NOMO-1 treated with dmso at 0.1 percent for 144 hours (cell line): ENCODE measurements around the gene NEDD4.
"Not testable (repeated sequence)": the region's sequence is repeated elsewhere in the genome, so short reads cannot be mapped to it uniquely, and the experiment has no call there.

Experiments used
- DNase-seq: peaks from one replicate; lab custom pipeline; 2025; ENCODE audit not compliant: unreplicated experiment; lab: John Stamatoyannopoulos, UW

The NEDD4 gene

DNA sequence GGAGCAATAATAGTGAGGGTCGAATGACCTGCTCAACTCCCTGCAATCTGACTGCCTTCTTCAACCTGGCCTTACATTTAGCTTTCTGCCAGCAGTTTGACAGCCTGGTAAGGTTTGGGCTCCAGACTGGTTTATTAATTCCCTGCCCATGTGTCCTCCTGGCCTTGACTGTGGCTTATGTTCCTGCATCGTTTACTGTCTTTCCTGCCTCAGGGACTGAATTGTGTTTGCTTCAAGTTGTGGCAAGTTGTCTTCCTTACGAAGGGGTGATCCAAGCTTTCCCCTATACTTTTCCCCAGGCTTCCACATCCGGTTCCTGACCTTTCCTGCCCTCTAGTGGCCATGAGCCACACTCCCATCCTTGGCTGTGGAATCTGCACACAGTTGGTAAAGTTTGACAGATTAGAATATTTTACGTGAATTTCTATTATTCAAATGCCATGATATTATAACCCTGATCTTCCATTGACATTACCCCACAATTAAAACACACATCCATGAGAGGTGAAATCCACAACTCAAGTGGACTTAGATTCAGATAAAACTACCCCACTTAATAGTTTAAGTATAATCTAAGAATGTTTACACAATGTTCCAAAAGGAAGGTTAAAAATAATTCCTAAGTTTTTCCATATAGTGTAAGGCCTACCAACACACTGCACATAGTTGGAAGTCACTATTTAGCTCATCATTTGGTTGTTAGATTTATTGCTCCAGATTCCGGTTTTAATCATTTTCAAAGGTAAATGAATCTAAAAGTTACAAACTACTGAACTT, 95.7 kb downstream of the NEDD4 start:
- DNase-seq: no peak

- no peak for DNase-seq
Observed at GRCh38 chr15:55894399-55894965, 98.9 kb downstream of the NEDD4 start.

DNA sequence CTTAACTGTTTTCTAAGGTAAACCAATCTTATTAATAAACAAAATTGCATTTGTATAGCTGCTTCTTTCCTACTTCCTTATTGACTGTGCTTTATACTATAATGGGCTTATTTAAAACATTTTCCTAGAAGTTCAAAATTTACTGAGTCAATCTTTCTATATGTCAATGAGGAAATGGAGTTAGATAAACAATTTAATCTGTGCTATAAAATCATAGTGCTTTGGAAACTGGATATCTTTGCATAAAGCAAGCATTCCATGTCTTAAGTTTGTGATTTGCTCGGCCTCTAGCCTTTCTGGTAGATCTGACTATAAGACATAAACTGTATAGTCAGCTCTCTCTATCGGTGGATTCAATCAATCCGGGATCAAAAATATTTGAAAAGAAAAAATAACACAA, 99.6 kb downstream of the NEDD4 start:
- no peak for DNase-seq

GRCh38 chr15:55891196-55891595, 102.2 kb downstream of the NEDD4 start:
- DNase-seq: no peak

DNA sequence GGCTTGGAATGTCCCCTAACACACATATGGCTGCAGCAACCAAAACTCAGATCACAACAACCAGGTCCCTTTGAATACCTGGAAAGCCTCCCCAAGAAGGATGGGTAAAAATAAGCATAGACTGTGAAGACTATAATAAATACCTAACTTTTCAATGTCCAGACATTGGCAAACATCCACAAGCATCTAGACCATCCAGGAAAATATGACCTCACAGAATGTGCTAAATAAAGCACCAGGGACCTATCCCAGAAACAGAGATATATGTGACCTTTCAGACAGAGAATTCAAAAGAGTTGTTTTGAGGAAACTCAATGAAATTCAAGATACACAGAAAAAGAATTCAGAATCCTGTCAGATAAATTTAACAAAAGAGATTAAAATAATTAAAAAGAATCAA, 109.2 kb downstream of the NEDD4 start:
- DNase-seq: no peak

DNA sequence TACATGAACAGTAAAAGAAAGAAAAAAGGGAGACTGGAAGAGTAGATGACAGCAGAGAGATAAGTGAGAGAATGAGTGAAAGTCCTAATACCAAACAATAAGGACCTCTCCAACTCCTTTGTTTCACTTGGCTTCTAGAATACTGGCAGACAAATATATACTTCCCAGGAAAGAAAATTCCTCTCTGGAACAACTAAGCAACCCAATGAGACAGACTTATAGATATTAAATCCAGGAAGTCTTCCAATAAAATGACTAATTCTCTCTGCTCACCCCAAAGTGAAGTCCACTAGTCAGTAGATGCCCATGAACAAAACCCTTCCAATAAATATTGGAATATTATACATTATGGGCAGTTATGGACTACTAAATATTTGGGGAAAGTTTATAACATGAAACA, 114.2 kb downstream of the NEDD4 start:
- DNase-seq: no peak

DNA sequence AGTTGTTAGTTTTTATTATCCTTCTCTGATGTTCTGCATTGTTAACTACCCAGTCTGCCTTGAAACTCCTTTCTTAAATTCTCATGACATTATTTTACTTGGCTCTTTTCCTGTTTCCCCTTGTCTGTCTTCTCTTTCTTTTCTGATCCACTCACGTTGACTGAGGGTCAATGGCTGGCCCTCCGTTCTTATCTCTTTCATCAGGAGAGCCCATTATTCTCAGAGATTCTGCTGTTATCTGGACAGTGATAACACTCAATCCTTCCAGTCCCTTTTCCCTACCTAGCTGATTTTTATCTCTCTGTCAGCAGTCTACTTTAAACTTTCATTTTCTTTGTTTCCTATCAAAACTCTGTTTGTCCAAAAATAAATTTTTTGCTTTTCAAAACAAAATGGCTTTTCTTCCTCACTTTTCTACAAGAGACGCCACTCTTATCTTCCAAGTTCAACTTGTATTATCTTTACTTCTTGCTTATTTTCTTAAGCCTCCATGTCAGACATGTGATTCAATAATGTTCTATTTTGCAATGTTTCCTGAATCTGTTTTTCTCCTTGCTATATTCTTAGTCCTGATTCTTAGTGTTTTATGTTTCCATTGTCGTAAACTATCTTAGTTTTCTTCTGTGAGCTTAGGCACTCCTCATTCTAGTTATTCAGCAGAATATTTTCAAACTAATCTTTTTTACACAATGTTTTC, 120.2 kb downstream of the NEDD4 start:
- DNase-seq: no peak

DNA sequence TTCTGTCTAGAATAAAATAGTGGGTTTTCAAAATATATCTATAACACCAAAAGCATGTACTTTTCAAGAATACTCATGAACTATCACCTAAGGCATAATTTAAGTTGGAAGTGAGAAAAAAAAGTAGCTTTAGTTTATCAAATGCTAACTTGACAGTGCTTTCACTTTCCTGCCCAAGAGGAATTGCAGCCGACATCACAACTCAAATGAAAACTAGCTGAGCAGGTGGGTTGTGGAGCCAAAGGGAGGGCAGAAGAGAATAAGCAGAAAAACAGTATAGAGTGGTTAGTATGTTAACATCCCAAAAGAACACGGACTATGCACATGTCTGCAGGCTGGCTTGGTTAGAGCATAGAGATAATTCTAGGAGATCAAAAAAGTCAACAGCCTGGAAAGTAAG, 120.9 kb downstream of the NEDD4 start:
- no peak for DNase-seq

- no peak for DNase-seq
Observed at GRCh38 chr15:55869660-55870059, 123.8 kb downstream of the NEDD4 start.

DNA sequence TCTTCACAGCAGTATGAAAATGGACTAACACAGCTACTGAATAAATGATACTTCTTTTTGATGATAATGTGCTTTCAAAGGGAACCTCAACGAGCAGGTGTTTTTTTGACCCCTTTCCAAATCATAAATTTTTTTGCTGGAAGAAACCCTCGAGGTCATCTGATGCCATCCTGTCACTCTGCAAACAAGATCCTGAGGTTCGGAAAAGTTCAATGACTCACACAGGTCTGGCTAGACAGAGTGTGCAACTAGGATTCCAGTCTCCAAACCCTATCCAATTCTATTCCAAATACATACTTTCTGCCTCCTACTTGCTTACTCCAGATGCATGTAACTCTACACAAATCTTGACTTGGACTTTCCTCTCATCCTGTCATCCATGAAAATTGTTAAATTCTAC, 124.7 kb downstream of the NEDD4 start:
- DNase-seq: no peak

GRCh38 chr15:55868291-55868690, 125.1 kb downstream of the NEDD4 start:
- DNase-seq: not testable (repeated sequence)

- no peak for DNase-seq
Observed at GRCh38 chr15:55863911-55864310, 129.5 kb downstream of the NEDD4 start.

GRCh38 chr15:55861115-55861514, 132.3 kb downstream of the NEDD4 start:
- DNase-seq: no peak

DNA sequence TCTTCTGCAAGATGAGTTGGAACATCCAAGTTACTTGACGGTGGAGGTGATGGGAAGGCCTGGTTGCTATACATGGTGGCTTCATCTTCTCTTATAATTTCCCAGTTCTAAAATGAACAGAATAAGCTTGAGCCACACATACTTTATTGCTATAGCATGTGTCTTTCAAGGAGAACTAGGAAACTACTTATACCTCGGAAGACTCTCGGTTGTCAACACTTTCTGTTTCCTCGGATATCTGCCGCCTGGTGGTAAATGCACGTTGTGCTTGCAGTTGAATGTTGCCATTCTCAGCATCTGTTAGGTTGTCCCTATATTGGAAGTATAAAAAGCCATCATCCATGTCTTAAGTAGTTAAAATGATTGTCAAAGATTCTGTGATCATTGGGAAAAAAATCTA, 132.9 kb downstream of the NEDD4 start:
- DNase-seq: no peak

DNA sequence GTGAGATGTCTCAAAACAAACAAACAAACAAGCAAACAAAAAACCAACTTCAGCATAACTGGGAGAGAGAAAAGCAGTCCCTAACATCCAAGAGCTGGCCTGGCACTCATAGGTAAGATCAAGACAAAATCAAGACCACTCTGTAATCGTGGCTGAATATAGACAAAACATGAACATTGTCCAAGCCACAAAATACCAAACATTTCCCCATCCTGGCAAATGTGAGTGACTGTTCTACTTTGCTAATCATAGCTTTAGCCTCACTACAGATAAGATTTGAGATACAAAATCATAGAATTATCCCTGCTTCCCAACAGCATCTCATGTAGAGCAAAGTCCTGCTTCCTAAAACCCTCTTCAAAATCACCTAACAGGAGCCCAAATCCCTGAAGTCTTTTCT, 133.7 kb downstream of the NEDD4 start:
- no peak for DNase-seq

DNA sequence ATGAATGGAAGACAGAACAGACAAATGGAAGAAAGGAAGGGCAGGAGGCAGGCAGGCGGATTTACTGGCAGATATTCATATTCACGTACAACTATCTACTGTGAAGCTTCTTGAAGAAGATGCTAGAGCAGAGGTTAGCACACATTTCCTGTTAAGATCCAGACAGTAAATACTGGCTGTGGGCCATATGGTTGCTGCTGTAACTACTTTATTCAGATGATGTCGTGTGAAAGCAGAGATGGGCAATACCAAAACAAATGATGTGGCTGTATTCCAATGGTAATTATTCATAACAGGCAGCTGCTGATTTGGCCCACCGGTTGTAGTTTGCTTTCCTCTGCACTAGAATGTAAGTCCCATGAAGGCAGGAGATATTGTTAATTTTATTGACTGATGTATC, 134.8 kb downstream of the NEDD4 start:
- no peak for DNase-seq

DNA sequence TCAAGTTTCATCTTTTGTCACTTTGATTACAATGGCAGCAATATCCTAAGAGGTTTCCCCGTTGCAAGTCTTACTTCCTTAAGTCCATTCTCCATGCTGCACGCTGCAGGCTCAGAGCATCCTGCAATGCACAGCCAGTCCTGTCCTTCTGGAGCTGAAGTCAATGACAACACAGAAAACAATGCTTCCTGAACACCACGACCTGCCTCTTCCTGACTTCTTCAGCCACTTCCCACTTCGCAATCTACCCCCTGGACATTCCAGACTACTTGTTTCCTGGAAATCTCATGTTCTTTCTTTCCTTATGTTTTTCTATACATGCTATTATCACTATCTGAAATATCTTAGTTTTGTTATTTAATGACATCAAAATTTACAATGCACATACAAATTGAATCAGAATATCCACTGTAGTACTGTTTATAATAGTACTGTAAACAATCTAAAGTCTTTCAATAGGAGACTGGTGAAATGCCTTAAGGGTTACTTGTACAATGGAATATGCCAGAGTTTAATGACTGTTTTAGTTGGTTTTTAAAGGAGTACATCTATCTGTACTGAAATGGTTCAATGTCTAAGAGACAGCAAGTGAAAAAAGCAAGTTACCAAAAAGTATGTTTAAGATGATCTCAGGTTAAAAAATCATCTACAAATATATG, 136.8 kb downstream of the NEDD4 start:
- DNase-seq: no peak

GRCh38 chr15:55853134-55853533, 140.3 kb downstream of the NEDD4 start:
- no peak for DNase-seq

- peak; percentile 14 for DNase-seq
Observed at GRCh38 chr15:55846116-55846707, 147.2 kb downstream of the NEDD4 start.

- not testable (repeated sequence) for DNase-seq
Observed at GRCh38 chr15:55842897-55843296, 150.5 kb downstream of the NEDD4 start.

DNA sequence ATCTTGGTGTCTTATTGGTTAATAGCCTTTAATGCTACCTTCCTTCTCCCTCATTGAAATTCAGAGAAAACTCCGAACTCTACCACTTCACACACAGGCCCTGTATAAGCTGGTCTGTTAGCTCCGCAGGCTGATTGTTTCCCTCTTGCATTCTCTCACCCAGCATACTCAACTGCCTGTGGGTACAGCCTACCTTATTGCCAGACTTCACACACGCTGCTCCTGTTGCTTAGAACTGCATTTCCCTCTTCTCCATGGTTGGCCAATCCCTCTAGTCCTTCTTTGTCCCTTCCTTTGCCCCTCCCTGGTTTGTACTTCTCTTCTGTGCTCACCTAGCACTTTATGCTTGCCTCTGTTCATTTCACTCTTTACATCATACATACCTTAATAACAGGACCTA, 157.5 kb downstream of the NEDD4 start:
- DNase-seq: no peak
